Fibroblast of villous mesenchyme (primary cell): ENCODE results near the gene OIT3. TPM values are rescaled to one million over a fixed set of nuclear protein-coding genes. Genes with fewer than 3 reads are reported as not detected.

ENCODE experiments used
- DNase-seq: peaks from one replicate; pipeline ENCODE4 v3.0.0-alpha.2; 2010; ENCODE audit warnings: low read depth
- H3K4me3 ChIP-seq: 2 replicates; pipeline ENCODE4 v1.5.1; 2011; ENCODE audit warnings: low read depth, mild to moderate bottlenecking, low read length
- CTCF ChIP-seq: IDR thresholded peaks from 2 replicates; pipeline ENCODE4 v1.5.1; 2012; ENCODE audit warnings: low read depth, mild to moderate bottlenecking, low read length; ENCODE audit not compliant: insufficient read depth
- total RNA-seq: library from RNA; depleted of rRNA; stranded (reverse); fragments of >200 nt; gene quantifications from 2 replicates; pipeline ENCODE4 v1.2.3, GENCODE V29; 2012

OIT3 gene
- total RNA-seq, 1 donor: under 0.01 TPM

- no peak for TF ChIP-seq CTCF
- H3K4me3 ChIP-seq: no peak overlapping the region
- no peak for DNase-seq
These were observed 35.3 kb downstream of the OIT3 start for GRCh38 chr10:72928798-72929197.

- no peak overlapping the region for H3K4me3 ChIP-seq
- no peak for TF ChIP-seq CTCF
- DNase-seq: no peak
These were observed 36.7 kb downstream of the OIT3 start for GRCh38 chr10:72930276-72930675.

GRCh38 chr10:72932259-72933015 lies 38.9 kb downstream of the OIT3 start:
- H3K4me3 ChIP-seq: no peak overlapping the region
- DNase-seq: no peak
- no peak for TF ChIP-seq CTCF

- DNase-seq: no peak
- no peak for TF ChIP-seq CTCF
- H3K4me3 ChIP-seq: no peak overlapping the region
These were observed 41.8 kb downstream of the OIT3 start for GRCh38 chr10:72935361-72935760.

- no peak overlapping the region for H3K4me3 ChIP-seq
- TF ChIP-seq CTCF: no peak
- DNase-seq: no peak
These were observed 50.1 kb downstream of the OIT3 start for GRCh38 chr10:72943498-72944234.

GRCh38 chr10:72946963-72947362 lies 53.4 kb downstream of the OIT3 start:
- no peak for DNase-seq
- no peak for TF ChIP-seq CTCF
- no peak overlapping the region for H3K4me3 ChIP-seq

- TF ChIP-seq CTCF: no peak
- no peak overlapping the region for H3K4me3 ChIP-seq
- no peak for DNase-seq
These were observed 55.2 kb downstream of the OIT3 start for GRCh38 chr10:72948762-72949161.
